ENCODE measurements around the gene DSCAM.
"Not testable (repeated sequence)": the region's sequence is repeated elsewhere in the genome, so short reads cannot be mapped to it uniquely, and the experiment has no call there.

The DSCAM gene

GRCh38 chr21:40043866-40044265 is 803.1 kb downstream of the DSCAM start:
- no peak for DNase-seq (ENCODE audit: low spot score)

GRCh38 chr21:40043423-40043822 is 803.5 kb downstream of the DSCAM start:
- DNase-seq (ENCODE audit: low spot score), result no peak

- no peak for DNase-seq (ENCODE audit: low spot score)
These were observed 805.5 kb downstream of the DSCAM start for GRCh38 chr21:40041446-40041845.

GRCh38 chr21:40033156-40033782 is 813.7 kb downstream of the DSCAM start:
- not testable (repeated sequence) for DNase-seq (ENCODE audit: low spot score)

GRCh38 chr21:40029888-40030287 is 817.1 kb downstream of the DSCAM start:
- no peak for DNase-seq (ENCODE audit: low spot score)

GRCh38 chr21:40028393-40028792 is 818.6 kb downstream of the DSCAM start:
- not testable (repeated sequence) for DNase-seq (ENCODE audit: low spot score)

GRCh38 chr21:40021558-40022351 is 825.2 kb downstream of the DSCAM start:
- no peak for DNase-seq (ENCODE audit: low spot score)

GRCh38 chr21:40020651-40021050 is 826.3 kb downstream of the DSCAM start:
- no peak for DNase-seq (ENCODE audit: low spot score)

- DNase-seq (ENCODE audit: low spot score), result no peak
These were observed 828.0 kb downstream of the DSCAM start for GRCh38 chr21:40018871-40019475.

- DNase-seq (ENCODE audit: low spot score), result no peak
These were observed 830.3 kb downstream of the DSCAM start for GRCh38 chr21:40016667-40017066.

- DNase-seq (ENCODE audit: low spot score), result no peak
These were observed 830.7 kb downstream of the DSCAM start for GRCh38 chr21:40016234-40016633.

- no peak for DNase-seq (ENCODE audit: low spot score)
These were observed 831.1 kb downstream of the DSCAM start for GRCh38 chr21:40015818-40016217.

GRCh38 chr21:40014394-40014793 is 832.6 kb downstream of the DSCAM start:
- DNase-seq (ENCODE audit: low spot score), result no peak

GRCh38 chr21:40013001-40013735 is 833.8 kb downstream of the DSCAM start:
- no peak for DNase-seq (ENCODE audit: low spot score)

GRCh38 chr21:40011371-40011770 is 835.6 kb downstream of the DSCAM start:
- no peak for DNase-seq (ENCODE audit: low spot score)

GRCh38 chr21:40002978-40003377 is 844.0 kb downstream of the DSCAM start:
- DNase-seq (ENCODE audit: low spot score), result no peak

GRCh38 chr21:39984286-39984991 is 862.5 kb downstream of the DSCAM start:
- DNase-seq (ENCODE audit: low spot score), result no peak

GRCh38 chr21:39980241-39980820 is 866.6 kb downstream of the DSCAM start:
- DNase-seq (ENCODE audit: low spot score), result no peak

GRCh38 chr21:39979321-39979720 is 867.6 kb downstream of the DSCAM start:
- DNase-seq (ENCODE audit: low spot score), result no peak

- no peak for DNase-seq (ENCODE audit: low spot score)
These were observed 870.2 kb downstream of the DSCAM start for GRCh38 chr21:39976800-39977199.

GRCh38 chr21:39972976-39973770 is 873.8 kb downstream of the DSCAM start:
- DNase-seq (ENCODE audit: low spot score), result no peak

Data from kidney capillary endothelial cell (primary cell).